Measurements from ENCODE around the gene ZBTB20.

- no peak for TF ChIP-seq CTCF (IDR thresholded peaks at IDR 0.05; ENCODE audit: insufficient read depth, low read depth, low read length)
- TF ChIP-seq EZH2 (IDR thresholded peaks at IDR 0.05; ENCODE audit: insufficient read depth, low read length) = no peak
Observed at GRCh38 chr3:115099134-115099985, 47.7 kb downstream of the ZBTB20 start.
